HG02943 (cell line): Measurements from ENCODE around the gene ELOVL5.
"Not testable (repeated sequence)": the region's sequence is repeated elsewhere in the genome, so short reads cannot be mapped to it uniquely, and the experiment has no call there.

Experiments
- ATAC-seq: cut with Tn5 transposase; IDR thresholded peaks from one replicate; pipeline ENCODE4 v1.9.1; 2021; ENCODE audit warnings: mild to moderate bottlenecking, low read depth, moderate library complexity; ENCODE audit not compliant: unreplicated experiment

Gene ELOVL5, protein sequence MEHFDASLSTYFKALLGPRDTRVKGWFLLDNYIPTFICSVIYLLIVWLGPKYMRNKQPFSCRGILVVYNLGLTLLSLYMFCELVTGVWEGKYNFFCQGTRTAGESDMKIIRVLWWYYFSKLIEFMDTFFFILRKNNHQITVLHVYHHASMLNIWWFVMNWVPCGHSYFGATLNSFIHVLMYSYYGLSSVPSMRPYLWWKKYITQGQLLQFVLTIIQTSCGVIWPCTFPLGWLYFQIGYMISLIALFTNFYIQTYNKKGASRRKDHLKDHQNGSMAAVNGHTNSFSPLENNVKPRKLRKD

DNA sequence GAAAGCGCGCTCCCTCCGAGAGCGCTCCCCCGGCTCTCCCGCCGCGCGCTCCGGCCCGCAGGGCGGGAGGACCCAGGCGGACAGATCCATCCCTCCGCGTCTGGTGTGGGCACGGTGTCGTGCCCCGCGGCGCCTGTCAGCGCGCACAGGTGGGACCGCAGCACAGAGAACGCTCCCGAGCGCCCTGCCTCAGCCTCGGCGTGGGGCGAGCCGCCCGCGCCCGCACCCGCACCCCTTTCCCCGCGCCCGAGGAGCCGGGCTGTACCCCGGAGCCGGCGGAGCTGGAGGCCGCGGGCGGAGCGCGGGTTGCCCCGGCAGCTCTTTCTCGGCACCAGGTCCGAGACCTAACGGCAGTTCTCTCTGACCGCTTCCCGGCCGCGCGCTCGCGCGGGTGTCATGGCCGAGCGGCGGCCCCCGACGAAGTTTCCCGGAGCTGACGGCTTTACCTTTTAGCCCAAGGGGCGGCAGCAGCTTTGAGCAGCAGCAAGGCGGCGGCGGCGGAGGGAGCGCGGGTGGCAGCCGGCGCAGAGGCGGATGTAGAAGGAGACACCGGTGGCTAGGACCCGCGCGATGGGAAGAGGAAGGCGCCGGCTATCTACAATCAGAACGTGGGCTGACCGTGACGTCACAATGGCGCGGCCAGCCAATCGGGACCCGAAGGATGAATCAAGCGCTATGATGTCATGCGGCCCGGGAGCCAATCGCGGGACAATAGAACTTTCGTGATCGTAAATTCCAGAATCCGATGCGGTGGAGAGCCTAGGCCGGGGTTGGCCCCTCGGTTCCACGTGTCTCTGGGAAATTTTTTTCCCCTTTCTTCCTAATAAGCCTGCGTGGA, at the start of gene ELOVL5:
TSS of gene ELOVL5 (minus strand) at position 580 of the 838 bp plus-strand sequence. CDS start 53,251 bp downstream, outside the sequence.
- ATAC-seq, result peak; percentile 72

DNA sequence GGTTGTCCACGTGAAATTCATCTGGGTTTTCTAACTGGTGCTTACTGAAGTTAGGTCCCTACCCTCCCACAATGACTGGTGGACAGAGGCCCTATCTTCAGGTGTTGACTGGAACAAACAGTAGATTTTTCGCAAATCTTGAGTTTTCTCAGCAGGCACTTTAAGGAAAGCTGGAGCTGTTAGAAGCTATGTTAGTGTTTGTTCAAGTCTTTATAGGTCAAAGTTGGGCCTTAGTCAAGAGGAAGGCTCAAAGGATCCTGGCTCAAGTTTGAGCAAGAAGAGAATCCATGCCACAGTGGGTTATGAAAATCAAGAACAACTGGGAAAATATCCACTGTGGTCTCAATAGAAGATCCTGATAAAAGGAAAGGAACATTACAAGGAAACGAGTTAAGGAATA, 48.5 kb upstream of the ELOVL5 start:
- ATAC-seq, result no peak

DNA sequence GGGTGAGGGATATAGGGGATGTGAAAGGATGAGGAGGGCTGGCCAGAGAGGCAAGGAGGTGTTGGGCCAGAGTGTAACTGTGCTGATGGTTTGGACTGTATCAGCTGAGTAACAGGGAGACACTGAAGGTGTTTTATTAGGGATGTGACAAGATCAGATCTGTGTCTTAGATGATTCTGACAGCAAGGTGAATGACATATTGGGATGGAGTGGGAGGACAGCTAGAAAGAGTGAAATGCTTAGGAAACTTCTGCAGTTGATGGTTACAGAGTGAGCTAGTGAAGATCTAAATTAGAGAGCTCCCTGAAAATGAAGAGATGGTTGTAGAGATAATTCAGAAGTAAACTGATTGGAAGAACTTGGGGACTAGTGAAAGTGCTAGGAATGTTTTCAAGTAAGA, 47.2 kb upstream of the ELOVL5 start:
- no peak for ATAC-seq

DNA sequence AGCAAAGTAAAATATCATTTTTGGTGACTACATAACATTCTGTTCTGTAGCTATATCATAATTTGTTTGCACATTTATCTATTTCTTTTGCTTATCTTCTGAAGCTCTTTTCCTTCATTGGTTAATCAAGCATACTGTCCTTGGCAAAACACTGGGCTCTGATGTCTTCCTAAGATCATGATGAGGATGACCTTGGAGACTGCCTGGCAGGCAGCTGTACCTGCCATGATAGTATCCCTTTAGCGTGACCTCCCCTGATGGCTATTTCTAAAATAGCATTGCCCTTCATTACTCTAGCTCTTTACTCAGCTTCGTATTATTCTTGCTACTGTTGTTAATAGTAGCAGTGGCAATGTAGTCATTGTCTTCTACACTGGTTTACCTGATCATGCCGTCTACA, 46.0 kb upstream of the ELOVL5 start:
- ATAC-seq, result no peak

DNA sequence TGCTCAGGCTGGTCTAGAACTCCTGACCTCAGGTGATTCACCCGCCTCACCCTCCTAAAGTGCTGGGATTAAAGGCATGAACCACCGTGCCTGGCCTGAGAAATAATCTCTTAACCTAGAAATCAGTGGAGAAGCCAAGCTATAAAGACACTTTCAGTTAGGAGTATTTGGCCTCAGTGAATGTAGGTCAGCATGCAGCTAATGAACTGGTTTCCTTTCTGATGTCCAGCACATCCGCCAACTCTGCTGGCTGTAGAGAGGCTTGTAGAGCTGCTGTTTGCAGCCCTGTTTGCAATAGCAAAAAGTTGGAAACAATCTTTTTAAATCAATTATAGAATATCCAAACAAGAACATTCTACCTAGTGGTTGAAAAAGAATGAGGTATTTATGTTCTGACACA, 42.4 kb upstream of the ELOVL5 start:
- no peak for ATAC-seq

DNA sequence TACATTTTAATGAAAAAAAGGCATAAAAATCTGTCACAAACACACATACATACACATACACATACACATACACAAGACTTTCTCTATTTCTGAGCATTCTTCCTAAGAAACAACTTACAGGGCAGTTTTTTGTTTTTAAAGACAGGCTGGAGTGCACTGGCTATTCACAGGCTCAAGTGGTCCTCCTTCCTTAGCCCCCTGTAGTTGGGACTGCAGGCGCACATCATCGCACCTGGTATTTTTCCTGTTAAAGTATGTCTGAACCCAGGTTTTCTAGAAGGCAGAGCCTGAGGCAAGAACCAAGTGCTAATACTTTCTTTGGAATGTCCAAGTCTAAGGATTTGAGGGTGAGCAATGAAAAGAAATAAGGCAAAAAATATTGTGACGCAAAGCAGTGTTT, 41.3 kb upstream of the ELOVL5 start:
- no peak for ATAC-seq

DNA sequence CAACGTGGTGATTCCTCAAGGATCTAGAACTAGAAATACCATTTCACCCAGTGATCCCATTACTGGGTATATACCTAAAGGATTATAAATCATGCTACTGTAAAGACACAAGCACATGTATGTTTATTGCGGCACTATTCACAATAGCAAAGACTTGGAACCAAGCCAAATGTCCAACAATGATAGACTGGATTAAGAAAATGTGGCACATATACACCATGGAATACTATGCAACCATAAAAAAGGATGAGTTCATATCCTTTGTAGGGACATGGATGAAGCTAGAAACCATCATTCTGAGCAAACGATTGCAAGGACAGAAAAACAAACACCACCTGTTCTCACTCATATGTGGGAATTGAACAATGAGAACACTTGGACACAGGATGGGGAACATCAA, 39.9 kb upstream of the ELOVL5 start:
- ATAC-seq, result not testable (repeated sequence)

DNA sequence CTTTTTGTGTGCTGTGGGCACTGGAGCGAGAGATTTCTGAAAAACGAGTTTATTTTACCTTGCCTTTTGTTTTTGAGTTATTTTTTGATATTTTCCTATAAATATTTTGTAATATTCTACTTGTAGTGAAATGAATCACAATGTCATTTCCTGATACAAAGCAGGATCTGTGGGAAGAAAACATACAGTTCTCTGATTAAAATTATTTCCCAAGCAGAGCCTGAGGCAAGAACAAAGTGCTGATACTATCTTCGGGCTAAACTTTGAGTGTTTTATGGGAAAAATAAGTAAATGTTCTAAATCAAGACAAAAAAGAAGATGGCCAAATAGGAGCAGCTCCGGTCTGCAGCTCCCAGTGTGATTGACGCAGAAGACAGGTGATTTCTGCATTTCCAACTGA, 33.7 kb upstream of the ELOVL5 start:
- no peak for ATAC-seq

DNA sequence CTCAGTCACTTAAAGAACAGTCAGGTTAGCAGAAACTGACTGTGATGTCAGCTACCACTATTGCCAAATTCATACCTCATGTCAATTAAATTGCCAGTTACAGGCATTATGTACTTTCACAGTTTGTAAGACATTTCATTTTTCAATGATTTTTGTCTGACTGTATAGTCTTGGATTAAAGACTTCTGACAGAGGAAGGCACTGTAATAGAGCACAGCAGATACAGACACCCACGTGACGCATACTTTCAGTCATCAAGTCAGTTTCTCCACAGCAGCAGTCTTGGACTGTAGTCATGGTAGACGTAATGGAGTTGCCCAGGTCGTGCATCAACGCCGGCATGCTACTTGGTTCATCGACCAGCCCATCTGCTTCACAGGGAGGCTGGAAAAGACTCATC, 29.5 kb upstream of the ELOVL5 start:
- ATAC-seq, result no peak

DNA sequence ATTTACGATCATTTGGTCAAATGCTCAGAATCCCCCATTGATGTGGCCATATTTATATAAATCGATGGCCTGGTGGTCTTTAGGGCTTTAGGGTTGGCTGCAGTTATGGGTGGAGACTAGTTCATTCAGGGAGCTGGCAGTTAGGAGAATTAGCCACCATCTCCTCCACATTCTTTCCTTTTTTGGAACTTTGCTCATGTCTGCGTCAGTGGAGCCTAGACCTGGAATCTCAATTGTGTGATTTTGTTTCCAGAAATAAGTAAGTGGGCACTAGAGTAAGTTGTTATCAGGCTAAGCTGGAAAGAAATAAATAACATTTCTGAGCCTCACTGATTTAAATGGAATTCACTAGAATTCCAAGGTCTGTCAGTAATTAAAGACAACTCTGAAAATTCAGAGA, 29.0 kb upstream of the ELOVL5 start:
- ATAC-seq, result no peak

DNA sequence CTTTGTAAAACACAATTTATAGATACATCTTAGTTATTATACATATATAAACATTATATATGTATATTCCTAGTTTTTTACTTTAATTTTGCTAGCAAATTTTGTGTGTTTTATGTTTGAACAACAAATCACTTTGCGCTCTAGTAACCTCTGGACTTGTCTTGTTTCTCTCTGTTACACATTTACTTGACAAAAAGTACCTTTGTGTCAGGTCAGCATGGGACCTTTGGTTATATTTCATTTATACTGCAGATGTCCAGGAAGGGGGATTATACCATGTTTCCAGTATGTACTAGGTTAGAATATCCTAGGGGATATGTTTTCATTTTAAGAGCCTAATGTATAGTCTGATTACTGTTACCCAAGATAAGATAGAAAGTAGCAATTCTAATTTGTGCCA, 28.5 kb upstream of the ELOVL5 start:
- ATAC-seq, result no peak

DNA sequence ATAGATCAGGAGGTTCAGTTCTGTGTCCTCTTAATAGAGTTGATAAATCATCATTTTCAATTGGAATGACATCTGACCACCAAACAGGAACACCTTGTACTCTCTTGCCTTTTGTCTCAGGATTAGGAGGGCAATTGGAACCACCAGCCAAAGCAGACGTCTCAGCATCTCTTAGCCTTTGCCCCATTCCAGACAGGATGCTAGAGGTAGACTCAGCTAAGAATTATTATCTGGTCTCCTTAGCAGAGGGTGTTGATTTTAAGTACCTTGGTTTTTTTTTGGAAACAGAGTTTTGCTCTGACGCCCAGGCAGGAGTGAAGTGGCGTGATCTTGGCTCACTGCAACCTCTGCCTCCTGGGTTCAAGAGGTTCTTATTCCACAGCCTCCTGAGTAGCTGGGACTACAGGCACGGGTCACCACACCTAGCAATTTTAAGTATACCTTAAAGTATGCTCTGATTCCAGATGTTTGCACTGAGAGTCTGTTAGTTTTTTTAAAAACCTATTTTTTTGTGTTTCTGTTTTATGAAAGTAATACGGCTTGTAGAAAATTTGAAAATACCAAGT, 28.0 kb upstream of the ELOVL5 start:
- ATAC-seq, result no peak

DNA sequence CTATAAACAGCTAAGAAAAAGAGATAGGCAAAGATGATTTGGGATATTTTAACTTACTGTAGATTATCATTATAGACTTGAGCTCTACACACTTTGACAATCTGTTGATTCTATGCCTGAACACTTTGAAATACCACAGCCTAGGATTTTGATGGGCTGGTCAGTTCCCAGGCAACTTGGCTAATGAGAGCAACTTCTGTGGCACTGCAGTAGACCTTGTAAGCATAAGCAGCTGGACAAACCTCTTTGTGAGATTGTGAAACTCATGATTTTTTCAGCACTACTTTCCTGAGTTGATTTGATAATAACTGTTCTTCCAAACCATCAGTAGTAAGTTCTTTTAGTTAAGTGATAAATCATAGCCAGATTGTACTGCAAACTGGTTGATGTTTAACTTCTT, 27.1 kb upstream of the ELOVL5 start:
- no peak for ATAC-seq

DNA sequence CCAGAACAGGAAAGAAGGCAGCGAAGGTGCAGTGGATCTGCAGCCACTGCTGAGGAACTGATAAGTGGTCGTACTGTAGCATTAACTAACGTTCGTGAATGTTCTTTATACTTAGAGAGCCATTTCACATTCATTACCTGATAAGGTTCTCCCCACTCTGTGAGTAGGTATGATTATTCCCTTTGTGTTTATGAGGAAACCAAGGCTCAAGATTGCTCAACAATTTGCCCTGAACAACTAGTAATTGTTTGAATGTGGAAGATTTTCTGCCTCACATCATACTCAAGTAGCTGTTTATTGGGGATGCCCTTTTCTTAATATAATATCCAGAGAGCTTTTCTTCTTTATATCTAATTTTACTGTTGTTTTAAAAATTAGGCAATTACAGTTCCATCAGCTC, 24.9 kb upstream of the ELOVL5 start:
- no peak for ATAC-seq

DNA sequence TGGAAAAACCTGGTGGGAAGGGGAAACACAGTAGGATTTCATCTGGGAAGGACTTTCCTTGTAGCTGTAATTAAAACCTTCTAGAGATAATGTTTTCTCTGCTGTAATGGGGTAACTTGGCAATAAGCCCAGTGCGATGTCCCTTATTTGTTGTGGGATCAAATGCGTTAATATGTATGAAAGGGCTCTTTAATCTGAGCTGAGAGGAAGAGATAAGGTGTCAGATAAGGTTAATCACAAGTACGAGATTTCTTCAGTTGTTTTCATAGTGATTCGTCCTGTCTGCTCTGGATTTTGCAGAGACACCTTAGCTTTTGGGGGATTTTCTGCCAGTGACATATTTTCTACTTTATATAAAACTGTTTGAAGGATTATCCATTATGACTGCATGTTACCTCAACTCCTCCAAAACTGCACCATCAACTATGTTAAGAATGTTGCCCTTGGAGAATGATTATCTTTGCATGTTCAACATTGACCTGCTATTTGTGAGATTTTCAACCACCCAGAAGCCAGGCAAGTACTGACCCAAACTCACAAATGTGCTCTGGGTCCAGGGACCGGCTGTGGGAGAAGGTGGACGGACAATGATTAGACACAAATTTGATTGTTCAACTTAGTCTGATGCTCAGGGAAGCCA, 21.2 kb upstream of the ELOVL5 start:
- no peak for ATAC-seq

DNA sequence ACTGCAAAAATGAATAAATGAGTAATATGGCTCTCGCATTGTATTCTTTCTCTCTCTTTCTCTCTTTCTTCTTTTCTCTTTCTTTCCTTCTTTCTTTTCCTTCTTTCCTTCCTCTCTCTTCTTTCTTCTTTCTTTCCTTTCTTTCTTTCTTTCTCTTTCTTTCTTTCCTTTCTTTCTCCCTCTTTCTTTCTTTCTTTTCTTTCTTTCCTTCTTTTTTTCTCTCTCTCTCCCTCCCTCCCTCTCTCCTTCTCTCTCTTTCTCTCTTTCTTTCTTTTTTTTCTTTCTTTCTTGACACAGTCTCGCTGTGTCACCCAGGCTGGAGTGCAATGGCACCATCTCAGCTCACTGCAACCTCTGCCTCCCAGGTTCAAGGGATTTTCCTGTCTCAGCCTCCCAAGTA, 20.3 kb upstream of the ELOVL5 start:
- no peak for ATAC-seq

DNA sequence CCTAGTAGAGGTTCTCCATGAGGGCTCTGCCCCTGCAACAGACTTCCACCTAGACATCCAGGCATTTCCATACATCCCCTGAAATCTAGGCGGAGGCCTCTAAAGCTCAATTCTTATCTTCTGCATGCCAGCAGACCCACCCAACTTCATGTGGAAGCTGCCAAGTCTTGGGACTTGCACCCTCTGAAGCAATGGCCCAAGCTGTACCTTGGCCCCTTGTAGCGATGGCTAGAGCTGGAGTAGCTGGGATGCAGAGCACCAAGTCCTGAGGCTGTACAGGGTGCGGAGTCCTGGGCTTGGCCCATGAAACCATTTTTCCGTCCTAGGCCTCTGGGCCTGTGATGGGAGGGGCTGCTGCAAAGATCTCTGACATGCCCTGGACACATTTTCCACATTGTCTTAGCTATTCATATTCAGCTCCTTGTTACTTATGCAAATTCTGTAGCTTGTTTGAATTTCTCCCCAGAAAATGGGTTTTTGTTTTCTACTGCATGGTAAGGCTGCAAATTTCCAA, 17.4 kb upstream of the ELOVL5 start:
- no peak for ATAC-seq

DNA sequence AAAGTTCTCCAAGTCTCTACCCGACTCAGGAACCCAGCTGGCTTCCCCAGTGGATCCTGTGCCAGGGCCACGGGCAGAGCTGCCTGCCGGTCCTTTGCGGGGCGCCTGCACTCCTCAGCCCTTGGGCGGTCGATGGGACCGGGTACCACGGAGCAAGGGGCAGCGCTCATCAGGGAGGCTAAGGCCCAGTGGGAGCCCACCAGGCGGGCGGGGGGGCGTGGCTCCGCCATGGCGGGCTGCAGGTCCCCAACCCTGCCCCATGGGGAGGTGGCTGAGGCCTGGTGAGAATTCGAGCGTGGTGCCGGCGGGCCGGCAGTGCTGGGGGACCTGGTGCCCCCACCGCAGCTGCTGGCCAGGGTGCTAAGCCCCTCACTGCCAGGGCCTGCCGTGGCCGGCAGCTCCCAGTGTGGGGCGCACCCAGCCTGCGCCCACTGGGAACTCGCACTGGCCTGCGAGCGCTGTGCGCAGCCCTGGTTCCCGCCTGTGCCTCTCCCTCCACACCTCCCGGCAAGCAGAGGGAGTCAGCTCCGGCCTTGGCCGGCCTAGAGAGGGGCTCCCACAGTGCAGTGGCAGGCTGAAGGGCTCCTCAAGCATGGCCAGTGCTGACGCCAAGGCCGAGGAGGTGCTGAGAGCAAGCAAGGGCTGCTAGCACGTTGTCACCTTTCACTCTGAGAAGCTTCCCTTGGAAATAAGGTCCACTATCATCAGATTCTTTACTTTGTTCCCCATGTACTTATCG, 14.8 kb upstream of the ELOVL5 start:
- no peak for ATAC-seq

DNA sequence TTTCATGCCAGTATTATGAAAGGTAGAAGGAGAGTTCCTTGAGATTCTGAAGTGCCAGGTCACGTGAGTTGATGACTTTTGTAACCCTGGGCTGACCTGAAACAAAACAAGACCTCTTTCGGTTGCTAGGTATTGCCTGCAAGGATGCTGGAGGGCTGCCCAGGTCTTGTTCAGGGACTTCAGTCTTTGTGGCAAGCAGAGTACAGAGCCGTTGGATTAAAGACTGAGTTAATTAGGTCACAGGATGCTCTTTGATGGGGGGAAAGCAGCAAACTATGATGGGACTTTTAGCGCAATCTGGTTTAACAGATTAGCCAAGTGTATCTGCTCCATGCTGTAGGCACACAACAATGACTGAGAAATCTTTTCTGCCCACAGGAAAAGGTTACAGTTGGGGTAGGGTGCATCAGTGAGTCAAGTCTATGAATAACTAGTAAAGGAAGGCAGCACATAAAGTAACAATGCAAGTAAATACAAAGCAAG, 12.8 kb upstream of the ELOVL5 start:
- no peak for ATAC-seq
